Measurements from ENCODE around the gene TRIO. TPM values are rescaled to one million over a fixed set of nuclear protein-coding genes. Genes with fewer than 3 reads are reported as not detected.
A peak's percentile ranks its signal among the peaks of the same experiment; 100 is the strongest.

Gene TRIO
- total and polyA plus RNA-seq, 2 of the 8 experiments (the other 6 are each of a cell fraction or from before 2014, with no cell fraction given): 35.1 to 69.1 TPM

DNA sequence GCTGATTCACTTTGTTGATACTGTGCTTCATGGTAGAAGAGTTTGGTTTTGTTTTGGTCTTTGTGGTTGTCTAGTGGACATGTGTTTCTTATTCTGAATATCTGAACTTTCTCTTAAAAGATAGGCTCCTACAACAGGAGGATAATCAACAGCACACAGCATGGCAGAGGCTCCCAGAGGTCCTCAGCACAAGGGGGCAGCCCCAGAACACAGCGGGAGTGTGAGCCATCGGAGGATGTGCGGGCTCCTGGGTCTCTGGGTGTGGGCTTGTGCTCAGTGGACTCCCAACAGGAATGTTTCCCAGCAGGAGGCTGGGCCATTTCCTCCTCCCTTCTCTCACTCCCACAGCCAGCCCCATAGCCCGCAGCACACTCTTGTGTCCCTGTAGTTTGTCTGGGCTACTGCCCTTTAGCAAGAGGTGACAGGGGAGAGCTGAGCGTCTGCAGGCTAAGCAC is 274.2 kb downstream of the TRIO start:
- Histone ChIP-seq H3K4me3 (ENCODE audit: extremely low read depth in 1 of 4, insufficient read depth in 2 of 4, low read depth in 3 of 4, low read length in 4 of 4) (no peak overlapping the region), H3K14ac (ENCODE audit: insufficient read length) (no peak overlapping the region), H2BK12ac (ENCODE audit: low read depth, low read length) (0 out of 2 replicates have a peak overlapping the region, but pooled peaks have one; percentile 63), H3K4me2 (ENCODE audit: insufficient read depth in 1 of 2, low read depth in 2 of 2, low read length in 2 of 2) (no peak overlapping the region), H4K5ac (ENCODE audit: insufficient read length, low read depth, low read length) (no peak overlapping the region), H2AK5ac (ENCODE audit: low read depth, low read length) (no peak overlapping the region), H3K27me3 (replicated peaks in 1 of 4; ENCODE audit: control insufficient read depth in 3 of 4, extremely low read depth in 1 of 4, insufficient read depth in 3 of 4, low read length in 3 of 4) (no peaks in the 10 kb centered on the region), H4K8ac (ENCODE audit: extremely low read depth, insufficient read depth, low read length) (no peak overlapping the region), H3K56ac (replicated peaks; ENCODE audit: insufficient read length, low read depth, low read length) (no peak overlapping the region), H3K79me2 (ENCODE audit: control insufficient read depth in 1 of 2, insufficient read depth in 2 of 2, low read length in 2 of 2) (no peaks in the 10 kb centered on the region), H4K20me1 (replicated peaks in 1 of 2; ENCODE audit: control insufficient read depth in 1 of 2, insufficient read depth in 2 of 2, low read length in 2 of 2) (peaks cover 0 to 1% of the 10 kb centered on the region in 2 experiments), H3K4me1 (replicated peaks in 1 of 4; ENCODE audit: control insufficient read depth in 3 of 4, insufficient read depth in 4 of 4, low read length in 3 of 4) (peaks cover 4 to 15% (median 11%) of the 10 kb centered on the region in 4 experiments), H4K91ac (replicated peaks; ENCODE audit: insufficient read length, low read length) (no peak overlapping the region), H2BK120ac (replicated peaks; ENCODE audit: low read depth, low read length) (no peak overlapping the region), H3K23ac (ENCODE audit: insufficient read length) (no peak overlapping the region), H2BK15ac (ENCODE audit: low read length) (no peak overlapping the region), H3K9me3 (ENCODE audit: insufficient read depth in 2 of 2, low read depth in 1 of 2, low read length in 1 of 2) (no peaks in the 10 kb centered on the region), H3K79me1 (ENCODE audit: low read depth, low read length) (peaks cover 2% of the 10 kb centered on the region; the same call in 1 of the 2 replicates), H3K27ac (ENCODE audit: low read depth, low read length) (no peak overlapping the region), H2AFZ (ENCODE audit: low read length) (no peak overlapping the region), H3K23me2 (ENCODE audit: low read depth, low read length) (no peaks in the 10 kb centered on the region; the same call in 1 of the 2 replicates), H2BK5ac (ENCODE audit: low read depth, low read length) (0 out of 2 replicates have a peak overlapping the region, but pooled peaks have one; percentile 63), H3K36me3 (ENCODE audit: control insufficient read depth in 2 of 4, insufficient read depth in 4 of 4, low read length in 3 of 4) (peaks cover 5 to 28% (median 10%) of the 10 kb centered on the region in 4 experiments; a peak in 7 of 8 replicates), H3K9ac (replicated peaks in 1 of 4; ENCODE audit: extremely low read depth in 1 of 4, low read depth in 3 of 4, low read length in 3 of 4) (no peak overlapping the region), H3K18ac (ENCODE audit: extremely low read depth, low read length) (no peak overlapping the region), H2BK20ac (ENCODE audit: low read length) (no peak overlapping the region), H3K4ac (replicated peaks; ENCODE audit: insufficient read length, low read depth, low read length) (no peak overlapping the region)
- FAIRE-seq (no peak), DNase-seq (ENCODE audit: low read depth in 1 of 2, low spot score in 2 of 2) (no peak)
- 85% methylated on average over 5 of the region's 5 CpGs; no CpG with 5 or more reads in 1 of the 2 experiments for WGBS, 2 experiments (ENCODE audit: extremely low coverage in 1 of 2, insufficient coverage in 1 of 2, insufficient read length in 1 of 2, insufficient replicate concordance in 2 of 2, low coverage in 1 of 2, low lambda C conversion rate in 2 of 2, missing lambda C conversion rate in 1 of 2)
- ChIA-PET CTCF (ENCODE audit: partially characterized antibody) (interaction anchor here (0.5 to 3.2 kb wide), 15 partner anchors 9 to 569 kb away, joined by 3 to 11 read pairs (median 5); no protein-coding TSS in a partner anchor), POLR2A (ENCODE audit: partially characterized antibody) (no interaction called here)
- TF ChIP-seq, protein P1, sequence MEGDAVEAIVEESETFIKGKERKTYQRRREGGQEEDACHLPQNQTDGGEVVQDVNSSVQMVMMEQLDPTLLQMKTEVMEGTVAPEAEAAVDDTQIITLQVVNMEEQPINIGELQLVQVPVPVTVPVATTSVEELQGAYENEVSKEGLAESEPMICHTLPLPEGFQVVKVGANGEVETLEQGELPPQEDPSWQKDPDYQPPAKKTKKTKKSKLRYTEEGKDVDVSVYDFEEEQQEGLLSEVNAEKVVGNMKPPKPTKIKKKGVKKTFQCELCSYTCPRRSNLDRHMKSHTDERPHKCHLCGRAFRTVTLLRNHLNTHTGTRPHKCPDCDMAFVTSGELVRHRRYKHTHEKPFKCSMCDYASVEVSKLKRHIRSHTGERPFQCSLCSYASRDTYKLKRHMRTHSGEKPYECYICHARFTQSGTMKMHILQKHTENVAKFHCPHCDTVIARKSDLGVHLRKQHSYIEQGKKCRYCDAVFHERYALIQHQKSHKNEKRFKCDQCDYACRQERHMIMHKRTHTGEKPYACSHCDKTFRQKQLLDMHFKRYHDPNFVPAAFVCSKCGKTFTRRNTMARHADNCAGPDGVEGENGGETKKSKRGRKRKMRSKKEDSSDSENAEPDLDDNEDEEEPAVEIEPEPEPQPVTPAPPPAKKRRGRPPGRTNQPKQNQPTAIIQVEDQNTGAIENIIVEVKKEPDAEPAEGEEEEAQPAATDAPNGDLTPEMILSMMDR (IDR thresholded peaks at IDR 0.05; ENCODE audit: control extremely low read depth in 1 of 3, insufficient read depth in 1 of 3, low read depth in 1 of 3, low read length in 3 of 3): no peak
- TF ChIP-seq CREB1 (IDR thresholded peaks at IDR 0.05) (no peak), GTF2F1 (IDR thresholded peaks at IDR 0.05; ENCODE audit: borderline replicate concordance, low read depth, low read length) (no peak), EGR1 (IDR thresholded peaks at IDR 0.05; ENCODE audit: borderline replicate concordance, low read depth, low read length) (no peak), TBP (IDR thresholded peaks at IDR 0.05; ENCODE audit: low read depth, low read length) (no peak)
